RWPE2 (cell line): ENCODE results near the gene KAZN.
A peak's percentile ranks its signal among the peaks of the same experiment; 100 is the strongest.

Experiments
- ATAC-seq: fragments of 200-7000 bp; cut with Tn5 transposase; 3 replicates; pipeline ENCODE4 v1.9.1; 2021; ENCODE audit warnings: low read depth
- DNase-seq: peaks from one replicate; pipeline ENCODE4 v3.0.0-alpha.2; 2020; ENCODE audit warnings: low spot score
- H3K27ac ChIP-seq: fragments of 450-650 bp; 2 replicates; pipeline ENCODE4 v1.5.1; 2017; ENCODE audit warnings: mild to moderate bottlenecking; ENCODE audit not compliant: poor library complexity, severe bottlenecking
- H3K27me3 ChIP-seq: fragments of 250-450 bp; sonication (Bioruptor Pico); 2 replicates; pipeline ENCODE4 v1.5.1; 2021; ENCODE audit warnings: mild to moderate bottlenecking, moderate library complexity; ENCODE audit not compliant: insufficient read depth, poor library complexity, severe bottlenecking
- H3K36me3 ChIP-seq: fragments of 250-450 bp; sonication (Bioruptor Pico); 2 replicates; pipeline ENCODE4 v1.5.1; 2020; ENCODE audit warnings: low read depth, mild to moderate bottlenecking, moderate library complexity
- H3K4me1 ChIP-seq: fragments of 250-450 bp; sonication (Bioruptor Pico); 2 replicates; pipeline ENCODE4 v1.5.1; 2021; ENCODE audit warnings: mild to moderate bottlenecking, moderate library complexity; ENCODE audit not compliant: insufficient read depth, poor library complexity, severe bottlenecking
- H3K4me3 ChIP-seq: fragments of 250-450 bp; sonication (Bioruptor Pico); 2 replicates; pipeline ENCODE4 v1.5.1; 2021; ENCODE audit warnings: mild to moderate bottlenecking, moderate library complexity; ENCODE audit not compliant: severe bottlenecking
- H3K9me3 ChIP-seq: fragments of 250-450 bp; sonication (Bioruptor Pico); 2 replicates; pipeline ENCODE4 v1.5.1; 2021; ENCODE audit warnings: mild to moderate bottlenecking, moderate library complexity; ENCODE audit not compliant: severe bottlenecking
- CTCF ChIP-seq: fragments of 450-650 bp; IDR thresholded peaks from one replicate; pipeline ENCODE4 v1.5.1; 2017; ENCODE audit warnings: mild to moderate bottlenecking, moderate library complexity; ENCODE audit not compliant: poor library complexity, severe bottlenecking

Gene KAZN

DNA sequence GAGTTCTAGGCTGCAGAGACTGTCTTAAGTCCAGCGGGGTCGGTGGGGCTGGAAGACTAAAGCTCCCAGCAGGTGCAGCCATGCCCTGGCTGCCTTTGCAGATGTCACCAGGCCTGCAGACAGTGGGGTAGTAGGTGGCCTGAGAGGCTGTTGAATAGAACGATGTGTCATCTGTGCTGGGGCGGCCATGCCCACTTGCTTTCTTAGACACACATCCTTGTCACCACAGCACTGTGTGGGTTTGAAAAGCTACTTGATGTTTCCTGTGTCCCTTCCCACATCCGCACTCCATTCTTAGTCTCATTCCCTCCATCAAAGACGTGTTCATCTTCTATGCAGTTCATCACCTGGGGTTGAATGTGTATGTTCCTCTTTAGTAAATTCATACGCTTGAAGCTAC lies 370.5 kb downstream of the KAZN start:
- ATAC-seq (peak; percentile 24; the same call in 1 of the 3 replicates), DNase-seq (no peak)
- H3K9me3 ChIP-seq: no peaks in the 10 kb centered on the region
- H3K4me1 ChIP-seq: peaks cover 13% of the 10 kb centered on the region
- no peaks in the 10 kb centered on the region for H3K27me3 ChIP-seq
- no peaks in the 10 kb centered on the region for H3K36me3 ChIP-seq
- TF ChIP-seq CTCF: no peak
- H3K4me3 ChIP-seq: no peak overlapping the region
- H3K27ac ChIP-seq: no peak overlapping the region

DNA sequence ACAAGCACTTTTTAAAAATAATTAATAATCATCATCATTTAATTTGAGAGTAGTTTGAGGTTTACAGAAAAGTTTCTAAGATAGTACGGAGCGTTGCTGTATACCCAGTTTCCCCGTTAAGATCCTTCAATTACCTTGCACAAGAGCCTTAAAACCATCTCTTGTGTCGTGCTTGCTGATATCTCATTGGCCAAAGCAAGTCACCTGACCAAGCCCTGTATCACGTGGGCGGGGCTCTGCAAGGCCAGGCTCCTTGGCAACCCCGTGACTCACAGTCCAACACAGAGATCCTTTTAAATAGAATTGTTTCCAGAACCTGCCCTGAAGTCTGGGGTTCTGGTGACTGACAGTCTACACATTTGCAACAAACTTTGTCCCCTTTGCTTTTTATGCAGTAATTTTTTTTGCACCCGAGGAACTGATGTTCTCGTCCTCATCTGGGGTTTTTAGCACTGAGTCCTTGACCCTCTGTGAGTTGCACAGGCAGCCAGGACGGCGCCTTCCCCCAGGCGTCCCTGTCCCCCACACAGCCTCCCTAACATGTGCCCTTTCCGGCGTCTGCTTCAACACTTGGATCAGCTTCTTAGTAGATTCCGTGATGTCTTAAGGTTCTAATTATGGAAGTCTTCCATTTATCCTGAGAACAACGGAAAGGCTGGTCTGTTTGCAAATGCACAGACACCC lies 371.8 kb downstream of the KAZN start:
- DNase-seq (no peak), ATAC-seq (peak; percentile 80)
- TF ChIP-seq CTCF: no peak
- H3K36me3 ChIP-seq: no peaks in the 10 kb centered on the region
- H3K4me1 ChIP-seq: peaks cover 13% of the 10 kb centered on the region
- no peak overlapping the region for H3K4me3 ChIP-seq
- no peaks in the 10 kb centered on the region for H3K9me3 ChIP-seq
- no peak overlapping the region for H3K27ac ChIP-seq
- H3K27me3 ChIP-seq: no peaks in the 10 kb centered on the region

DNA sequence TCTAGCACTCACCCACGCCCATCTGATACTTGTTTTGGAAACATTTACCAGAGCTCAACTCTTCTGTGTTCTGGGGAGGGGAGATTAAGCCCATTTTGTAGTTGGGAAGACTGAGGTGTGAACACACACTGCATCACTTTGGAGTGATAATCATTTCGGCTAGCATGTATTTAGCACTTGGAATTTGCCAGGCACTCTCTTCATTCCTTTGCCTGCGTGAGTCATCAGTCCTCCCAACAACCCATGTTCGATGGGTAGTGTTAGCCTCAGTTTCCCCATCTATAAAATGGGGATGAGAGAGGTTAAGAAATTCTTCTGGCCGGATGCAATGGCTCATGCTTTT lies 372.3 kb downstream of the KAZN start:
- no peak for ATAC-seq

DNA sequence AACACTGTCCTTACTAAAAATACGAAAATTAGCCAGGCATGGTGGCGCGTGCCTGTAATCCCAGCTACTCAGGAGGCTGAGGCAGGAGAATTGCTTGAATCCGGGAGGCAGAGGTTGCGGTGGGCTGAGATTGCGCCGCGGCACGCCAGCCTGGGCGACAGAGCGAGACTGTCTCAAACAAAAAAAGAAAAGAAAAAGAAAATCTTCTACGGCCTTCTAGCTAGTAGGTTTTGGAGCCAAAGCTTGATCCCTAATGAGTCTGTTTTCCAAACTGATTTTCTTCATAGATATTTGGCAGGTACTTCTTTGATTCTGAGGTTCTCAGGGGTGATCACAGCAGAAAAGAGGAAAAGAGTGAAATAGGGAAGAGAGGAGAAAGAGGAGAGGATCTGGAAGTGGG lies 372.7 kb downstream of the KAZN start:
- DNase-seq (no peak), ATAC-seq (no peak)
- H3K36me3 ChIP-seq: no peaks in the 10 kb centered on the region
- H3K27me3 ChIP-seq: no peaks in the 10 kb centered on the region
- no peak for TF ChIP-seq CTCF
- peaks cover 13% of the 10 kb centered on the region for H3K4me1 ChIP-seq
- no peaks in the 10 kb centered on the region for H3K9me3 ChIP-seq
- no peak overlapping the region for H3K4me3 ChIP-seq
- no peak overlapping the region for H3K27ac ChIP-seq

More for the DNA sequence above, 372.3 kb downstream of the KAZN start:
- H3K9me3 ChIP-seq: no peaks in the 10 kb centered on the region
- no peak for TF ChIP-seq CTCF
- H3K27ac ChIP-seq: no peak overlapping the region
- H3K27me3 ChIP-seq: no peaks in the 10 kb centered on the region
- H3K4me1 ChIP-seq: peaks cover 13% of the 10 kb centered on the region
- no peak overlapping the region for H3K4me3 ChIP-seq
- no peaks in the 10 kb centered on the region for H3K36me3 ChIP-seq
- no peak for DNase-seq

- no peak for TF ChIP-seq CTCF
- no peak for DNase-seq
These were observed 373.6 kb downstream of the KAZN start for GRCh38 chr1:14972107-14972506.

More at GRCh38 chr1:14972107-14972506, 373.6 kb downstream of the KAZN start:
- H3K36me3 ChIP-seq: no peaks in the 10 kb centered on the region
- peaks cover 13% of the 10 kb centered on the region for H3K4me1 ChIP-seq
- no peaks in the 10 kb centered on the region for H3K27me3 ChIP-seq
- H3K4me3 ChIP-seq: no peak overlapping the region
- H3K27ac ChIP-seq: no peak overlapping the region
- H3K9me3 ChIP-seq: no peaks in the 10 kb centered on the region
- ATAC-seq: no peak
